Neuronal stem cell (in vitro differentiated cells): ENCODE results near the gene ADGRE1.

Experiments
- DNase-seq: peaks from one replicate; pipeline ENCODE4 v3.0.0-alpha.2; 2013; ENCODE audit warnings: low spot score
- H2AFZ ChIP-seq: one replicate; pipeline ENCODE4 v1.6.1; 2013; ENCODE audit warnings: mild to moderate bottlenecking, low read length, inconsistent platforms
- H2AK5ac ChIP-seq: 2 replicates; pipeline ENCODE4 v1.6.1; 2013; ENCODE audit warnings: low read depth, mild to moderate bottlenecking, inconsistent platforms, low read length, moderate library complexity, mixed read lengths
- H2BK120ac ChIP-seq: 2 replicates; pipeline ENCODE4 v1.6.1; 2013; ENCODE audit warnings: low read depth, mild to moderate bottlenecking, inconsistent platforms, low read length, moderate library complexity, mixed read lengths
- H2BK12ac ChIP-seq: one replicate; pipeline ENCODE4 v1.6.1; 2013; ENCODE audit warnings: low read length, inconsistent platforms
- H2BK15ac ChIP-seq: 2 replicates; pipeline ENCODE4 v1.6.1; 2013; ENCODE audit warnings: mild to moderate bottlenecking, low read length, inconsistent platforms, mixed read lengths
- H2BK5ac ChIP-seq: one replicate; pipeline ENCODE4 v1.6.1; 2013; ENCODE audit warnings: inconsistent platforms, mild to moderate bottlenecking, low read length, moderate library complexity
- H3K14ac ChIP-seq: one replicate; pipeline ENCODE4 v1.6.1; 2013; ENCODE audit warnings: low read length, inconsistent platforms
- H3K18ac ChIP-seq: 2 replicates; pipeline ENCODE4 v1.6.1; 2013; ENCODE audit warnings: low read length, inconsistent platforms
- H3K23ac ChIP-seq: 2 replicates; pipeline ENCODE4 v1.6.1; 2013; ENCODE audit warnings: low read depth, mild to moderate bottlenecking, mixed read lengths, low read length, inconsistent platforms; ENCODE audit not compliant: poor library complexity
- H3K27ac ChIP-seq: replicated peaks from 3 replicates; pipeline ENCODE4 v1.5.1; 2013; ENCODE audit warnings: low read length, inconsistent platforms
- H3K27me3 ChIP-seq, 3 experiments: 2 replicates each; pipeline ENCODE4 v1.6.1; 2013; ENCODE audit warnings: low read length in 3 of 3, mild to moderate bottlenecking in 2 of 3, inconsistent platforms in 1 of 3, low read depth in 1 of 3, mixed read lengths in 1 of 3, moderate library complexity in 1 of 3; ENCODE audit not compliant: control insufficient read depth in 3 of 3, insufficient read depth in 3 of 3
- H3K36me3 ChIP-seq, 2 donors: replicated peaks in 1 of 2; 2 replicates each; pipeline ENCODE4 v1.6.1; 2013; ENCODE audit warnings: low read length in 2 of 2; ENCODE audit not compliant: control insufficient read depth in 2 of 2, insufficient read depth in 2 of 2
- H3K4ac ChIP-seq: 2 replicates; pipeline ENCODE4 v1.6.1; 2013; ENCODE audit warnings: inconsistent platforms, mild to moderate bottlenecking, low read length, moderate library complexity
- H3K4me1 ChIP-seq, 2 donors: 1 replicate in 1 of 2; 2 replicates in 1 of 2; pipeline ENCODE4 v1.6.1; 2013; ENCODE audit warnings: low read length in 2 of 2, low read depth in 1 of 2; ENCODE audit not compliant: control insufficient read depth in 2 of 2, insufficient read depth in 1 of 2
- H3K4me2 ChIP-seq: one replicate; pipeline ENCODE4 v1.6.1; 2013; ENCODE audit warnings: mild to moderate bottlenecking, low read length, inconsistent platforms; ENCODE audit not compliant: insufficient read depth, poor library complexity, severe bottlenecking
- H3K4me3 ChIP-seq, 2 donors: 2 replicates each; pipeline ENCODE4 v1.5.1; 2013; ENCODE audit warnings: low read length in 2 of 2, mild to moderate bottlenecking in 2 of 2, inconsistent platforms in 1 of 2, moderate library complexity in 1 of 2
- H3K79me1 ChIP-seq: one replicate; pipeline ENCODE4 v1.6.1; 2013; ENCODE audit warnings: low read depth, mild to moderate bottlenecking, inconsistent platforms, low read length, moderate library complexity
- H3K9ac ChIP-seq: one replicate; pipeline ENCODE4 v1.6.1; 2013; ENCODE audit warnings: mild to moderate bottlenecking, low read depth, low read length, inconsistent platforms; ENCODE audit not compliant: poor library complexity
- H3K9me3 ChIP-seq, 2 donors: replicated peaks in 1 of 2; 2 replicates each; pipeline versions ENCODE3 to v1.6.1; 2013; ENCODE audit warnings: low read length in 2 of 2, mild to moderate bottlenecking in 2 of 2, inconsistent platforms in 1 of 2, low read depth in 1 of 2, mixed read lengths in 1 of 2, moderate library complexity in 1 of 2; ENCODE audit not compliant: control insufficient read depth in 2 of 2, insufficient read depth in 1 of 2
- H4K8ac ChIP-seq: one replicate; pipeline ENCODE4 v1.6.1; 2013; ENCODE audit warnings: low read depth, mild to moderate bottlenecking, inconsistent platforms, low read length, moderate library complexity
- H4K91ac ChIP-seq: one replicate; pipeline ENCODE4 v1.6.1; 2013; ENCODE audit warnings: low read length, low read depth, mild to moderate bottlenecking, inconsistent platforms; ENCODE audit not compliant: poor library complexity
- WGBS, 2 donors: extraction: QIAGEN DNeasy Blood & Tissue Kit; methylation state at CpG; one replicate each; pipeline ENCODE4 v1.1.7; 2013; ENCODE audit warnings: missing lambda C conversion rate in 2 of 2, mixed read lengths in 1 of 2; ENCODE audit not compliant: insufficient read length in 2 of 2, insufficient replicate concordance in 1 of 2; ENCODE audit errors: extremely low coverage in 2 of 2; 5-methylcytosine and 5-hydroxymethylcytosine counted together

ADGRE1 gene

GRCh38 chr19:6888967-6889366 lies 1.6 kb downstream of the ADGRE1 start:
- Histone ChIP-seq H2AK5ac (no peak overlapping the region), H2BK12ac (no peak overlapping the region), H3K18ac (no peak overlapping the region), H4K91ac (no peak overlapping the region), H3K27ac (no peak overlapping the region), H4K8ac (no peak overlapping the region), H3K27me3 (no peaks in the 10 kb centered on the region), H3K4me3 (no peak overlapping the region), H3K23ac (no peak overlapping the region), H2BK120ac (no peak overlapping the region), H3K4me1 (no peaks in the 10 kb centered on the region), H3K4ac (no peak overlapping the region), H2BK15ac (no peak overlapping the region), H3K9me3 (peaks cover 0 to 14% of the 10 kb centered on the region in 2 donors), H3K9ac (no peak overlapping the region), H3K14ac (no peak overlapping the region), H3K36me3 (no peaks in the 10 kb centered on the region), H2BK5ac (no peak overlapping the region), H2AFZ (no peak overlapping the region), H3K79me1 (no peaks in the 10 kb centered on the region), H3K4me2 (no peak overlapping the region)
- DNase-seq, result no peak
- 100% methylated on average over 1 of the region's 2 CpGs for WGBS, 2 donors

- H3K4me1 ChIP-seq, result no peaks in the 10 kb centered on the region
Measured at GRCh38 chr19:6890401-6890913, 3.1 kb downstream of the ADGRE1 start.

GRCh38 chr19:6890938-6891337 lies 3.6 kb downstream of the ADGRE1 start:
- Histone ChIP-seq H3K18ac (no peak overlapping the region), H3K9ac (no peak overlapping the region), H2BK15ac (no peak overlapping the region), H2BK5ac (no peak overlapping the region), H3K27me3 (no peaks in the 10 kb centered on the region), H4K8ac (no peak overlapping the region), H3K4ac (no peak overlapping the region), H3K36me3 (no peaks in the 10 kb centered on the region), H2AK5ac (no peak overlapping the region), H3K4me1 (no peaks in the 10 kb centered on the region), H2AFZ (no peak overlapping the region), H3K9me3 (peaks cover 0 to 24% of the 10 kb centered on the region in 2 donors), H3K4me3 (no peak overlapping the region), H3K27ac (no peak overlapping the region), H2BK120ac (no peak overlapping the region), H4K91ac (no peak overlapping the region), H3K23ac (no peak overlapping the region), H2BK12ac (no peak overlapping the region), H3K14ac (no peak overlapping the region), H3K4me2 (no peak overlapping the region), H3K79me1 (no peaks in the 10 kb centered on the region)
- DNase-seq, result no peak
- no CpG with 5 or more reads among the region's 8 CpGs for WGBS, 2 donors

More at GRCh38 chr19:6890401-6890913, 3.1 kb downstream of the ADGRE1 start:
- Histone ChIP-seq H3K23ac (no peak overlapping the region), H3K14ac (no peak overlapping the region), H2BK12ac (no peak overlapping the region), H3K18ac (no peak overlapping the region), H2BK5ac (no peak overlapping the region), H3K4me2 (no peak overlapping the region), H3K27ac (no peak overlapping the region), H3K9me3 (peaks cover 0 to 23% of the 10 kb centered on the region in 2 donors), H3K9ac (no peak overlapping the region), H2BK120ac (no peak overlapping the region), H3K36me3 (no peaks in the 10 kb centered on the region), H3K79me1 (no peaks in the 10 kb centered on the region), H2BK15ac (no peak overlapping the region), H3K27me3 (no peaks in the 10 kb centered on the region), H3K4ac (no peak overlapping the region), H4K8ac (no peak overlapping the region), H2AFZ (no peak overlapping the region), H3K4me3 (no peak overlapping the region), H4K91ac (no peak overlapping the region), H2AK5ac (no peak overlapping the region)
- DNase-seq, result no peak
- no CpG with 5 or more reads among the region's 3 CpGs for WGBS, 2 donors

GRCh38 chr19:6891761-6892385 lies 4.5 kb downstream of the ADGRE1 start:
- no peak overlapping the region for H2BK120ac ChIP-seq
- no peak overlapping the region for H3K4me3 ChIP-seq
- H3K23ac ChIP-seq, result no peak overlapping the region
- H2AFZ ChIP-seq, result no peak overlapping the region
- no peak for DNase-seq
- H2BK5ac ChIP-seq, result no peak overlapping the region
- H4K8ac ChIP-seq, result no peak overlapping the region
- no peak overlapping the region for H2AK5ac ChIP-seq
- H2BK12ac ChIP-seq, result no peak overlapping the region
- H4K91ac ChIP-seq, result no peak overlapping the region
- no peak overlapping the region for H3K14ac ChIP-seq
- no peak overlapping the region for H3K4ac ChIP-seq
- H3K36me3 ChIP-seq, result no peaks in the 10 kb centered on the region
- no peak overlapping the region for H3K9ac ChIP-seq
- no peaks in the 10 kb centered on the region for H3K27me3 ChIP-seq
- no peaks in the 10 kb centered on the region for H3K4me1 ChIP-seq
- H2BK15ac ChIP-seq, result no peak overlapping the region
- H3K18ac ChIP-seq, result no peak overlapping the region
- no peaks in the 10 kb centered on the region for H3K79me1 ChIP-seq
- no peak overlapping the region for H3K4me2 ChIP-seq
- H3K27ac ChIP-seq, result no peak overlapping the region
- WGBS, 2 donors, result no CpG with 5 or more reads among the region's 8 CpGs
- H3K9me3 ChIP-seq, result peaks cover 0 to 27% of the 10 kb centered on the region in 2 donors
